Fibroblast of lung (primary cell): ENCODE data around the gene OCA2.

Experiments
- CTCF ChIP-seq, 2 donors: IDR thresholded peaks in 1 of 2; conservative IDR thresholded peaks in 1 of 2; 1 replicate in 1 of 2; 2 replicates in 1 of 2; pipeline ENCODE4 v1.5.1; 2011 to 2012; ENCODE audit warnings: low read length in 2 of 2, control low read depth in 1 of 2, inconsistent platforms in 1 of 2, low read depth in 1 of 2, mild to moderate bottlenecking in 1 of 2
- EZH2 ChIP-seq: IDR thresholded peaks from 2 replicates; pipeline ENCODE4 v1.5.1; 2012; ENCODE audit warnings: low read length, control low read depth, mild to moderate bottlenecking; ENCODE audit errors: missing control alignments

GRCh38 chr15:27804569-27805260, 294.4 kb downstream of the OCA2 start:
- TF ChIP-seq CTCF (conservative IDR thresholded peaks at IDR 0.05 in 1 of 2, IDR thresholded peaks at IDR 0.05 in 1 of 2; ENCODE audit: low read depth in 1 of 2, low read length in 2 of 2) (no peak), EZH2 (no peak)
